Neural crest cell (in vitro differentiated cells): ENCODE data around the gene SHTN1. TPM values are rescaled to one million over a fixed set of nuclear protein-coding genes. Genes with fewer than 3 reads are reported as not detected.

ENCODE experiments used
- DNase-seq: peaks from one replicate; pipeline ENCODE4 v3.0.0; 2021; ENCODE audit warnings: low read depth, mixed read lengths, low spot score
- H3K27ac Mint-ChIP-seq: one replicate; pipeline ENCODE4 v1.8.0; 2021; ENCODE audit warnings: mild to moderate bottlenecking, mixed read lengths; ENCODE audit not compliant: unreplicated experiment
- H3K27me3 Mint-ChIP-seq: 2 replicates; pipeline ENCODE4 v1.8.0; 2021; ENCODE audit warnings: low read depth, mild to moderate bottlenecking, mixed read lengths
- H3K36me3 Mint-ChIP-seq: 2 replicates; pipeline ENCODE4 v1.8.0; 2021; ENCODE audit warnings: low read depth, mild to moderate bottlenecking, mixed read lengths
- H3K4me1 Mint-ChIP-seq: 2 replicates; pipeline ENCODE4 v1.8.0; 2021; ENCODE audit warnings: mixed read lengths
- H3K4me3 Mint-ChIP-seq: one replicate; pipeline ENCODE4 v1.8.0; 2021; ENCODE audit warnings: mild to moderate bottlenecking, mixed read lengths
- H3K9me3 Mint-ChIP-seq: 2 replicates; pipeline ENCODE4 v1.8.0; 2021; ENCODE audit warnings: mixed read lengths
- CTCF ChIP-seq: fragments of 200-600 bp; sonication (generic); conservative IDR thresholded peaks from 2 replicates; pipeline ENCODE4 v1.5.0; 2021; ENCODE audit warnings: antibody characterized with exemption, mild to moderate bottlenecking
- total RNA-seq: library from RNA; stranded (reverse); gene quantifications from 2 replicates; pipeline ENCODE4 v1.2.1, GENCODE V29; 2021

The SHTN1 gene
- total RNA-seq, 1 donor from 2014 or later: 10.0 TPM

- no peak overlapping the region for H3K27ac Mint-ChIP-seq
- DNase-seq: no peak
- H3K27me3 Mint-ChIP-seq: peaks cover 22% of the 10 kb centered on the region
- H3K4me3 Mint-ChIP-seq: no peak overlapping the region
- no peak for TF ChIP-seq CTCF
- no peaks in the 10 kb centered on the region for H3K4me1 Mint-ChIP-seq
- no peaks in the 10 kb centered on the region for H3K36me3 Mint-ChIP-seq
- no peaks in the 10 kb centered on the region for H3K9me3 Mint-ChIP-seq
These were observed 136.8 kb downstream of the SHTN1 start for GRCh38 chr10:116868198-116868676.

- no peak for TF ChIP-seq CTCF
- no peaks in the 10 kb centered on the region for H3K4me1 Mint-ChIP-seq
- peaks cover 13% of the 10 kb centered on the region for H3K27me3 Mint-ChIP-seq
- no peaks in the 10 kb centered on the region for H3K36me3 Mint-ChIP-seq
- no peak for DNase-seq
- H3K9me3 Mint-ChIP-seq: no peaks in the 10 kb centered on the region
- H3K27ac Mint-ChIP-seq: no peak overlapping the region
- H3K4me3 Mint-ChIP-seq: no peak overlapping the region
These were observed 137.9 kb downstream of the SHTN1 start for GRCh38 chr10:116866987-116867595.

- H3K4me3 Mint-ChIP-seq: no peak overlapping the region
- H3K27me3 Mint-ChIP-seq: peaks cover 11% of the 10 kb centered on the region
- H3K27ac Mint-ChIP-seq: no peak overlapping the region
- no peaks in the 10 kb centered on the region for H3K9me3 Mint-ChIP-seq
- TF ChIP-seq CTCF: no peak
- no peaks in the 10 kb centered on the region for H3K4me1 Mint-ChIP-seq
- no peak for DNase-seq
- H3K36me3 Mint-ChIP-seq: no peaks in the 10 kb centered on the region
These were observed 138.9 kb downstream of the SHTN1 start for GRCh38 chr10:116866066-116866465.

- TF ChIP-seq CTCF: no peak
- Mint-ChIP-seq H3K36me3 (no peaks in the 10 kb centered on the region), H3K9me3 (peaks cover 5% of the 10 kb centered on the region), H3K4me1 (no peaks in the 10 kb centered on the region), H3K4me3 (no peak overlapping the region), H3K27ac (no peak overlapping the region), H3K27me3 (peaks cover 2% of the 10 kb centered on the region)
- no peak for DNase-seq
These were observed 140.6 kb downstream of the SHTN1 start for GRCh38 chr10:116864436-116864835.

GRCh38 chr10:116861796-116862195, 143.2 kb downstream of the SHTN1 start:
- no peaks in the 10 kb centered on the region for H3K27me3 Mint-ChIP-seq
- TF ChIP-seq CTCF: no peak
- no peak overlapping the region for H3K4me3 Mint-ChIP-seq
- peaks cover 3% of the 10 kb centered on the region for H3K36me3 Mint-ChIP-seq
- H3K4me1 Mint-ChIP-seq: no peaks in the 10 kb centered on the region
- H3K9me3 Mint-ChIP-seq: peaks cover 13% of the 10 kb centered on the region
- H3K27ac Mint-ChIP-seq: no peak overlapping the region
- no peak for DNase-seq
